ENCODE results near the gene CDKN2B-AS1.

The CDKN2B-AS1 gene

DNA sequence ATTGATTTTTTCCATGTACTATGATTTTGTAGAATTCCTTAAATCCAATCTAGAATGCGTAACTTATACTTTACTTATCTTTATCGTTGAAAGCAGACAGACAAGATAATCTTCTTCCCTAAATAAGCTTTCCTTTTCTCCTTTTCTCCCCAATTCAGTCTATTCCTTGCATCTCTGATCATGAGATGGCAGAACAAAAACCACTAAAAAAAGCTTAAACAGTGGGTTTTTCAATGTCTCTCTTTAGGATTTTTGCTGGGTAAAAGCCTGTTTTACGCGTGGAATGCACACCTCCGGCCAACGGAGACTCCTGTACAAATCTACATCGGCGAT, 13.8 kb downstream of the CDKN2B-AS1 start:
- no peak for DNase-seq

DNA sequence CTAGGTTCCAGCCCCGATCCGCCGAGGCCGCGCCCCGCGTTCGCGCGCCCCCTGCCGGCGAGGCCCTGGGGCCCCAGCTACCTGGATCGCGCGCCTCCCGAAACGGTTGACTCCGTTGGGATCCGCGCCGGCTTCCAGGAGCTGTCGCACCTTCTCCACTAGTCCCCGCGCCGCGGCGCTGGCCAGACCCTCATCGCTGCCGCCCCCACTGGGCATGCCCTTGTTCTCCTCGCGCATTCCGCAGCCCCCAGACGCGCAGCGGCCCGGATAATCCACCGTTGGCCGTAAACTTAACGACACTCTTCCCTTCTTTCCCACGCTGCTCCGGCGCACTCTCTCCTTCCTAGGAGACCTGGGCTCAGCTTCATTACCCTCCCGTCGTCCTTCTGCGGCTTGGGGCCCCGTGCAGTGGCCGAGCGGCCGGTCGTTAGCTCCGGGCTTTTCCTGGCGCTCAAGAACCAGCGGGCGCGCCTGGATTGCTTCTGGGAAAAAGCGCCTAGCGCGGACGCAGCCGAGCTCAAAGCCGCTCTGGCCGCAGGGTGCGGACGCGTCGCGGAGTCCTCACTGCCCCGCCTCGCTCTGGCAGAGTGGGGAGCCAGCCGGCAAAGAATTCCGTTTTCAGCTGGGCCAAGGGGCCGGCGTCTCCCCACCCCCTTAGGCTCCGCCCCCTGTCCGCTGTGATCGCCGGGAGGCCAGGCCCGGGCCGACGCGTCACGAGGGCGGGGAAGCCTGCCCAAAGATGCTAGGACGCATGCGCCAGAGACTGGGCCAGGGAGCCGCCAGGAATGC, 14.3 kb downstream of the CDKN2B-AS1 start, which contains the start of gene CDKN2B:
Gene CDKN2B, minus strand, starts transcription at position 589 of the 789 bp plus-strand sequence. Its CDS starts 352 bp downstream, at position 237.
- DNase-seq, result peak; percentile 84 to 87

DNA sequence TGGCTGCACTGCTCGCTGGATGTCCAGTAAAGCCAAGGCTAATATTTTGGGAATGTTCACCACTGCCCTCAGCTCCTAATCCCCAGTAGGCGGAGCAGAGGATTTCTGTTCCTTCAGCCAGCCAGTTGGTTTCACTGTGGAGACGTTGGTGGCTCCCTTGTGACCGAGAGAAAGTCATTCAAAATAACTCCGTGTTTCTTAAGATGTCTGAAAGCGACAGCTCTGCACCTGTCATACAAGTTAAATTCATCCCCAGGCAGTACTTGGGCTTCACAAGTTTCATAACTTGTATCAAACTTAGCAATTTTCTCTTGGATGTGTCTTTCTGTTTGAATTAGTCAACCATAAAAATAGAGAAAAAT, 14.9 kb downstream of the CDKN2B-AS1 start:
- DNase-seq, result no peak

DNA sequence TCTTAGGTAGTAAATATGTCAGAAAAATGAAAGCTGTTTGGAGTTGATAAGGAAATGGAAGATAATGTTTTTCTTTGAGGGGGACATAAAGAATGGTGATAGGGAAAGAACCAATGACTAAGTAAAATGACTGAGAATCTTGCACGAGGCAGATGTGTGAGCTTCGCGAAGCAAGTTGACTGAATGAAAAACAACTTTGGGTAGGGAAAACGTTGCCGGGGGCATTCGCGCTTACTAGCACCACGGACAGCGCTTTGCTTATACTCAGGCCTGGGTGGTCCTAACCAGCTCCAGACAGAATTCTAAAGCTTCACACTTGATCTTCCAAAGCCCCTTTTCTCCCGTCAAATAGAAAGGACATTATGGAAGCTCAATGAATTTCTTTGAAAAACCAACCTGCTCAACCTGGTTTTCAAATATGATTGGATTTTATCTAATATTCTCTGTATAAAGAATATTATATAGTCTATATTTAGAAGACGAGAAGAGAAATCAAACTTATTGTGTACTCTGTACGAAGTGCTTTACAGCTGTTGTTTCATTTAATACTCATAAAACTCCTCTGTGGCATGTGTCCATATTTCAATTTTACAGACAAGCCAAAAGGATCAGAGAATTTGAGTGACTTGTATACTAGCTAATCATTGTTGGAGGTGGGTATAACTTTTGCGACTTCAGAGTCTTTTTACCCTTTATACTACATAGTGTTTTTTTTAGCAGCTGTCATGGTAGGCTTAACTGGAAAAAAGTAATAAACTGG, 16.5 kb downstream of the CDKN2B-AS1 start:
- DNase-seq, result no peak

DNA sequence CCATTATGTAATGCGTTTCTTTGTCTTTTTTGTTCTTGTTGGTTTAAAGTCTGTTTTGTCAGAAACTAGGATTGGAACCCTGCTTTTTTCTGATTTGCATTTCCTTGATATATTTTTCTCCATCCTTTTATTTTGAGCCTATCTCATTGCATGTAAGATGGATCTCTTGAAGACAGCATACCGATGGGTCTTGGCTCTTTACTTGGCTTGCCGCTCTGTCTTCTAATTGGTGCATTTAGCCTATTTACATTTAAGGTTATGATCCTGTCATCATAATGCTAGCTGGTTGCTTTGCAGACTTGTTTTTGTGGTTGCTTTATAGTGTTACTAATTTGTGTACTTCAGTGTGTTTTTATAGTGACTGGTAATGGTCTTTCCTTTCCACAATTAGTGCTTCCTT, 27.8 kb downstream of the CDKN2B-AS1 start:
- no peak for DNase-seq

DNA sequence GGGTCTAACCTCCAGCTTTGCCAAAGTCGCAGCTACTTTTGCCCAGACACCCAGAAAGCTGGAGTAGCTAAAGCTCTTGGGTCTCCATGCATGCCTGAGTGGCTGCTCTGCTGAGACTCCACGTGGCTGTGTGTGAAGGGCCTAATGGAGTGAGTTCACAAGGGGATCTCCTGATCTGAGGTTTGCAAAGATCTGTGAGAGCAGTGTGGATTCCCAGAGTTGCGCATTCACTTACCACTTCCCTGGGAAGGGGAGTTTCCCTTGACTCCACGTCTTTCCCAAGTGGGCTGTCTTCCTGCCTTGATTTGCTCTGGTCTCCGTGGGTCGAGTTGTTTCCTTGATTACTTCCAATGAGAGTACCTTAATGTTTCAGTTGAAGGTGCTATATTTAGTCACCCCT, 32.1 kb downstream of the CDKN2B-AS1 start:
- DNase-seq, result no peak

DNA sequence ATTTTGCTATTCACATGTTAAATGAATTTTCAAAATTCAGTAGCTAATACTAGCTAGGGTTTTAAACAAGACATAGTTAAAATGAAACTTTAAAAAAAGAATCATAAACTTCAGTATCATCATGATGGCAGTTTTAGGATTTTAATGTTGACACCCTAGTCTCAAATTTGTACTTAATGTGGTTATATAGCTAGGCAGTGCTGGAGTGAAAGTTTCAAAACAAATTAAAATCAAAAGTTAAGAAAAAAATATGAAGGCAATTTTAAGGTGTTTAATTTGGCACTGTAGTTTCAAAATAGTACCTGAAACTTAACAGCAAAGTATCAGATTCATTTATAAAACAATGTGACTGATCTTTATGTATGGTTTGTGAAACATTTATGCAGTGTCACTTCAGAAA, 33.8 kb downstream of the CDKN2B-AS1 start:
- DNase-seq, result no peak

- DNase-seq, result no peak
These were observed 34.6 kb downstream of the CDKN2B-AS1 start for GRCh38 chr9:22029231-22029630.

DNA sequence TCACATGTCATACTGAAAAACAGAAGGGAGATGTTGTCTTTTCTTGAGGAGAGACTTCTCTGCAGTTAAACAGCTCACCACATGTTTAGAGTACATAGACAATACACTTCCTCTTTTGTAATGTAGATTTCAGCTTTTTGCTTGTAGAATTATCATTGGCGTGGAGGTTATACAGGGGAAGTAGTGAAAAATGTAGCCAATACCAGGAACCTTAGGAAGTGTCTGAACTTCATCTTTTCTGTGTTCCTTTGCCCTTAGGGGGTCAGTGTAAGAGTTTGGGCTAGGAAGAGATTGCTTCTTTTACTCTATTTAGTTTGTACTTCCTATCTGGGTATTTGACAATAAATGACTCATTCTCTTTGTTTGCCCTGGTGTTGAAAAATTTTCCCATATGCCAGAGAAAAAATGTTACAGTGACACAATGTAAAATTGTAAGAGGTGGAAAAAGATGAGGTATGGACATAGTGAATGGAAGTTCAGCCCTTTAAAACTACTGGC, 35.6 kb downstream of the CDKN2B-AS1 start:
- no peak for DNase-seq

GRCh38 chr9:22031655-22032411, 37.2 kb downstream of the CDKN2B-AS1 start:
- DNase-seq, result no peak

DNA sequence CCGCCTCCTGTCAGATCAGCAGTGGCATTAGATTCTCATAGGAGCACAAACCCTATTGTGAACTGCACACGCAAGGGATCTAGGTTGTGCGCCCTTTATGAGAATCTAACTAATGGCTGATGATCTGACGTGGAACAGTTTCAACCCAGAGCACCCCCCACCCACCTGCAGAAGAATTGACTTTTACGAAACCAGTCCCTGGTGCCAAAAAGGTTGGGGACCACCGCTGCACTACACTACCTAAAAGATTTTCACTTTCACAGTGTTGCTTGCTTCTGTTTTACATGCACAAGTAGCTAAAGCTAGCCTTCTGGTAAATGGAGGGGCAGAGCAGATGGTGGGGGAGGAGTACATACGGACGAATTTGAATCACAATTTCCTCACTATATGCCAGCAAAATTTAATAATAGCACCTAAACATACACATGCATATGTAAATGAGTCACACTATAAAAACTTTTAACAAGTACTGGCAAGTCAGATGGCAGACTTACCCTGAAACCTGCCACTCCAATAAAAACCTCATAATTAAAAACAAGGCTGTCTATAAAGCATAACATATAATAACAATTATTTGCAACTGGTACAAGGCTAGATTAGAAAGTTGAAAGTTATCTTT, 38.5 kb downstream of the CDKN2B-AS1 start:
- no peak for DNase-seq

DNA sequence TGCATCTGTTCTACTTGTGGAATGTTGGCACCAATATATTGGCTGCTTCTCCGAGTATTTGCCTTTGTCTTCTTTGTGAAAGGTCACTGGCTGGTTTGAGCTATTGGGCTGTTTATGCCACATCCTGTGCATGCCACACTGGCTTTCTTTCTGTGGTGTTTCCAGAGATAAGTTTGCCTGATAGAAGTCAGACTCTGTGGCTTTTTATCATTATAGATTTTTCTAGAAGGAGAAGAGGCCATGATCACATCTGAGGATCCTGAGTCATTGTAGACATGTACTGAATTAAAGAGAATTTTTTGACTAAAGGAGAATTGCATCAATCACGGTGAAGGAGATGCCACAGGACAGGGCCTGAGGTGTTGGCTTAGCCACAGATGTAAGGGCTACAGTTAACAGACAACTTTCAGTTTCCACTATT, 41.0 kb downstream of the CDKN2B-AS1 start:
- DNase-seq, result no peak

DNA sequence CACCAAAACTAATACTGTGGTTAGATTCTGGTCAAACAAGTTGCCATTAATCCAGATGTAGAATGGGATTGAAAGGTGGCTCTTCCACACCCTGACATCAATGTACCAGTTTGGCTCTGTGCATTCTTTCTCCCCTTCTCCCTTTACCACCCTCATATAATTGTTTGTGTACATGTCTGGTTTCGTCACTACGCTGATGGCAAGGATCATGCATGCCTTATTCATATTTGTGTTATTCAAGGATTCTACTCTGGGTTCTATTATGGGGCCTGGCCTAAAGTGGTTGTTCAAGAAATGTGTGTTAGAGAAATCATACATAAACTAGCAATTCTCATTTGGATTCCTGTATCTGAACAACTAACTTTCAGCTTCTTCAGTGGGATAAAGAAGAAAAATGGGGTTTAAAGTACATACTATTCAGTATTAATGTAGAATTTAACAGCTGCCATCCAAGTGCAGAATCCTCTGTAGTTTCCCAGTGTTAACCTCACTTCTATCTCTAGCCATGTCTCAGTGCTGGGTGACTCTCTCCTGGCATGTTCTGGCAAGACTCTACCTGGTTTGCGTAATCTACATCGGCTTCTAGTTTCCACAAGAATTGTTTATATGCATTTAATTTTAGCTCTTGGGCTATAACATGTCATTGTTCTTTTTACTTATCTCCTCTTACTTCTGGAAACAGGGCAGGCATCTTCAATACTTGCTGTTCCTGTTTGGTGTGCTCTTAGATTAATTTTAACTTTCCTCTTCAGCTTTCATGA, 42.5 kb downstream of the CDKN2B-AS1 start:
- DNase-seq, result no peak

- DNase-seq, result no peak
These were observed 43.5 kb downstream of the CDKN2B-AS1 start for GRCh38 chr9:22037954-22038690.

- DNase-seq, result no peak
These were observed 44.7 kb downstream of the CDKN2B-AS1 start for GRCh38 chr9:22039258-22039657.

DNA sequence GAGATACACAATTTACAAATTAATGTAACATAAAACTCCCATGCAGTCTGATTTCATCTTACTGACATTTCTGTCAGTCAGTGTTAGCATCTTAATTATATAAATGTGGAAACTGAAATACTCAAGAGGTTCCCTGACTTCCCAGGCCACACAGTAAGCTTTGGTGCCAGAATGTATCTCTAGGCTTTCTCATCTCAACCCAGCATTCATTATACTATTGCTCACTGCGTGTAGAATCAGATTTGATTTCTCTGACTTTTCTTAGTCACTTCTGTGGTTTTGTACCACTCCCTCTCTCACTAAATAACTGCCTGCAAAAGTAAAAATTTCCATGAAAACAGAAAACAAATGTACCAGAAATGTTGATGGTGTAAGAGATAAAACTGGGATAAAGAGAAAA, 46.2 kb downstream of the CDKN2B-AS1 start:
- no peak for DNase-seq

DNA sequence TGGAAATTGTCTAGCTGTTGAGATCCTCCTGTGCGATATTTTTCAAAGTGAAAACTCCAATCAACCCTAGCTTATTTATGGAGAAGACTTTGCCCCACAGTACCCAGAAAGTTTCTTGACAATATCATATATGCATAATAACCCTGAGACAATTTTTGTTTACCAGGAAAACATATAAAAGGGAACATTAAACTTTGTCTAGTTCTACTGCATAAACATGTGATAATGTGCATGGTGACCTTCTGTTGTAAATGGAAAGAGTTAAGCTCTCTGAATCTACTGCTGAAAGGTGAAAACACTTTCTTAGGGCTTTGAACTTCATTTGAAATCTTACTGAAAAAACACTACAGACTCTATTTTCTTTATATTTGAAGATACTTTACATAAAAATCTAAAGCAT, 46.8 kb downstream of the CDKN2B-AS1 start:
- no peak for DNase-seq

DNA sequence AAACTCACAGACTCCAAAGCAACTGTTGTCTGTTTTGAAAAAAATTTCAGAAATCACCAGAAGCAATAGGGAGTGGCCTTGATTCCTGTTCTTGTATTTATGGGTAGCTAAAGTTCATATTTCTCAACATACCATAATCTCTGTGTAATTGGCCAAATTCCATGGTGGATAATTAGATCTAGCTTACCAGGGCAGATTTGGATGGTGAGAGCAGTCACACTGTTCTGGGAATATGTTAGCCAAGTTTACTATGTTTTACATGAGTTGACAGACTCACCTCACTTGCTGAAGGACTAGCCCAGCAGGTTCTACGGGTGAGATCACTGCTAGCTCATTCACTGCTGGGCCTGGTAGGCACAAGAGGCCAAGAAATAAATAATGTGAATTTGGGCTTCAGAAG, 47.2 kb downstream of the CDKN2B-AS1 start:
- DNase-seq, result no peak

DNA sequence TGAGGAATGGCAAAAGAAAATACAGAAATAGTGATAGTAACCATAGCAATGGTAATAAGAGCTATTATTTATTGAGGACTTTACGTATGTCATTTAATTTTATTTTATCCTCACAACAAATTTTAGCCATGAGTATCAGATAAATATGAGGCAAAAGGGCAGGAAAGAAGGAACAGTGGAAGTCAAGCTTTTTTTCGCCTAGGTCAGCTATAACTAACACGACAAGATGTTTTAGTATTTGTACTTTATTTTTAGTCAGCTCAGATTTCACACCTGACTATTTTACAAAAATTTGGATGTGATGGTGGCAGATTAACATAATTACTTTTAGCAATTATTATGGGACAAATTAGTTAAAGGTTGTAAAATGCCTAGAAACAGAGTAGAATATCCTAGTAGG, 49.3 kb downstream of the CDKN2B-AS1 start:
- no peak for DNase-seq

GRCh38 chr9:22044583-22044982, 50.0 kb downstream of the CDKN2B-AS1 start:
- DNase-seq, result no peak

GRCh38 chr9:22045423-22045822, 50.8 kb downstream of the CDKN2B-AS1 start:
- no peak for DNase-seq
